Measurements from ENCODE around the gene SLIT3.

Gene SLIT3

DNA sequence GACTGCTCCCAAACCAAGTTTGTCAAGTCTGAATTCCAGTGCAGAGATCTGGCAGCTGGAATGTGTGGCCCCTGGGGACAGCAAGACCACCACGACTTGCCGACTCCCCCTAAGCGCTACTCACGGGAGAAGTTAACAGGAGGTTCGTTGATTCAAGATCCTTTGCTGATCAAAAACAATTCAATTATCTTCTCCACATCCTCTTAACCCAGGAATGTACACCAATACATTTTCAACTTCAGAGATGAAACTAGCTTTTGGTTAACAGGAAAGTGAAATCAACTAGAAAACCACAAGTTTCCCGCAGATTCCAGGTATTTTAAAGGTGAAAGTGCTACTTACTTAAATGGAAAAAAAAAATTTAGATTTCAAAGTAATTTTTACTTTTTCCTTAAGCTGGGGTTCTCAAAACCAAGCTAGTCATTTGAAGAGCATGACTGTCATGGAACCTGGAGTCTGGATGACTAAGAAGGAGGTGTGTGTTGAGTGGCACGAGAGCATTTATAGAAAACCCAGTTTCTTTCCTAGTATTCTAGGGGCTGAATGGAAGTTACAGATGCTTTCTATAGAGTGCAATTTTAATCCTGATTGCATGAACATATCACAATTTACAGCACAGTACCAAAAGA, 464.2 kb downstream of the SLIT3 start:
- Histone ChIP-seq H3K79me2 (no peaks in the 10 kb centered on the region), H3K9me3 (ENCODE audit: control insufficient read depth, low read length) (no peaks in the 10 kb centered on the region), H3K4me3 (ENCODE audit: low read depth, low read length) (no peak overlapping the region), H3K4me2 (ENCODE audit: low read length) (no peak overlapping the region), H3K36me3 (ENCODE audit: control insufficient read depth, insufficient read depth, low read length) (no peaks in the 10 kb centered on the region), H3K4me1 (no peaks in the 10 kb centered on the region), H3K27me3 (ENCODE audit: control insufficient read depth, insufficient read depth, low read length) (no peaks in the 10 kb centered on the region), H2AFZ (no peak overlapping the region), H3K27ac (no peak overlapping the region), H3K9ac (no peak overlapping the region)
- TF ChIP-seq, protein P1, sequence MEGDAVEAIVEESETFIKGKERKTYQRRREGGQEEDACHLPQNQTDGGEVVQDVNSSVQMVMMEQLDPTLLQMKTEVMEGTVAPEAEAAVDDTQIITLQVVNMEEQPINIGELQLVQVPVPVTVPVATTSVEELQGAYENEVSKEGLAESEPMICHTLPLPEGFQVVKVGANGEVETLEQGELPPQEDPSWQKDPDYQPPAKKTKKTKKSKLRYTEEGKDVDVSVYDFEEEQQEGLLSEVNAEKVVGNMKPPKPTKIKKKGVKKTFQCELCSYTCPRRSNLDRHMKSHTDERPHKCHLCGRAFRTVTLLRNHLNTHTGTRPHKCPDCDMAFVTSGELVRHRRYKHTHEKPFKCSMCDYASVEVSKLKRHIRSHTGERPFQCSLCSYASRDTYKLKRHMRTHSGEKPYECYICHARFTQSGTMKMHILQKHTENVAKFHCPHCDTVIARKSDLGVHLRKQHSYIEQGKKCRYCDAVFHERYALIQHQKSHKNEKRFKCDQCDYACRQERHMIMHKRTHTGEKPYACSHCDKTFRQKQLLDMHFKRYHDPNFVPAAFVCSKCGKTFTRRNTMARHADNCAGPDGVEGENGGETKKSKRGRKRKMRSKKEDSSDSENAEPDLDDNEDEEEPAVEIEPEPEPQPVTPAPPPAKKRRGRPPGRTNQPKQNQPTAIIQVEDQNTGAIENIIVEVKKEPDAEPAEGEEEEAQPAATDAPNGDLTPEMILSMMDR (IDR thresholded peaks at IDR 0.05), result no peak

GRCh38 chr5:168833936-168834335, 467.0 kb downstream of the SLIT3 start:
- H3K9ac ChIP-seq, result no peak overlapping the region
- no peaks in the 10 kb centered on the region for H3K9me3 ChIP-seq (ENCODE audit: control insufficient read depth, low read length)
- TF ChIP-seq, protein P1 (IDR thresholded peaks at IDR 0.05), result no peak
- H3K4me1 ChIP-seq, result no peaks in the 10 kb centered on the region
- H3K4me2 ChIP-seq (ENCODE audit: low read length), result no peak overlapping the region
- no peak overlapping the region for H3K27ac ChIP-seq
- no peaks in the 10 kb centered on the region for H3K36me3 ChIP-seq (ENCODE audit: control insufficient read depth, insufficient read depth, low read length)
- H3K79me2 ChIP-seq, result no peaks in the 10 kb centered on the region
- H2AFZ ChIP-seq, result no peak overlapping the region
- H3K27me3 ChIP-seq (ENCODE audit: control insufficient read depth, insufficient read depth, low read length), result no peaks in the 10 kb centered on the region
- no peak overlapping the region for H3K4me3 ChIP-seq (ENCODE audit: low read depth, low read length)

DNA sequence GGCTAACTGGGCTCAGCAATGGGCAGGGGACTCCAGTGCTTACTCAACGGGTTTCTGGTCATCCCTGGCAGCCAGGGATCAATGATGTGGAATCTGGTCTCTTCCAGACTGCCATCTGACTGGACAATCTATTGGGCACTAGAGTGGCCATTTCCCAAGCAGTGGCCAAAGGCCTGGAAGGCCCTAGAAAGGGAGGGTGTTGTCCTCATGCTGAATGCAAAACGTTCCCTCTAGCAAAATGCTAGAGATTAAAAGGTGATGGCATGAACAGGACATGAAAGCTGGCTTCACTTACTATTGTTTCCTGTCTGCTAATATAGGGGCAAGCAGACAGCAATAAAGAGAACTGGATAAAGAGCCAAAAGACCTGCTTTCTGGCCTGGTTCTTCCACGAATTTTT, 467.6 kb downstream of the SLIT3 start:
- TF ChIP-seq, protein P1 (IDR thresholded peaks at IDR 0.05), result no peak
- Histone ChIP-seq H2AFZ (no peak overlapping the region), H3K27ac (no peak overlapping the region), H3K9me3 (ENCODE audit: control insufficient read depth, low read length) (no peaks in the 10 kb centered on the region), H3K9ac (no peak overlapping the region), H3K4me2 (ENCODE audit: low read length) (no peak overlapping the region), H3K4me3 (ENCODE audit: low read depth, low read length) (no peak overlapping the region), H3K36me3 (ENCODE audit: control insufficient read depth, insufficient read depth, low read length) (no peaks in the 10 kb centered on the region), H3K27me3 (ENCODE audit: control insufficient read depth, insufficient read depth, low read length) (no peaks in the 10 kb centered on the region), H3K4me1 (no peaks in the 10 kb centered on the region), H3K79me2 (no peaks in the 10 kb centered on the region)

- no peak overlapping the region for H3K9ac ChIP-seq
- H3K27ac ChIP-seq, result no peak overlapping the region
- no peak overlapping the region for H3K4me2 ChIP-seq (ENCODE audit: low read length)
- no peaks in the 10 kb centered on the region for H3K79me2 ChIP-seq
- no peaks in the 10 kb centered on the region for H3K27me3 ChIP-seq (ENCODE audit: control insufficient read depth, insufficient read depth, low read length)
- H2AFZ ChIP-seq, result no peak overlapping the region
- H3K9me3 ChIP-seq (ENCODE audit: control insufficient read depth, low read length), result no peaks in the 10 kb centered on the region
- TF ChIP-seq, protein P1 (IDR thresholded peaks at IDR 0.05), result no peak
- H3K4me3 ChIP-seq (ENCODE audit: low read depth, low read length), result no peak overlapping the region
- no peaks in the 10 kb centered on the region for H3K36me3 ChIP-seq (ENCODE audit: control insufficient read depth, insufficient read depth, low read length)
- no peaks in the 10 kb centered on the region for H3K4me1 ChIP-seq
Measured at GRCh38 chr5:168832308-168832707, 468.6 kb downstream of the SLIT3 start.

- TF ChIP-seq, protein P1 (IDR thresholded peaks at IDR 0.05), result no peak
- no peaks in the 10 kb centered on the region for H3K36me3 ChIP-seq (ENCODE audit: control insufficient read depth, insufficient read depth, low read length)
- no peaks in the 10 kb centered on the region for H3K79me2 ChIP-seq
- H2AFZ ChIP-seq, result no peak overlapping the region
- H3K27me3 ChIP-seq (ENCODE audit: control insufficient read depth, insufficient read depth, low read length), result no peaks in the 10 kb centered on the region
- H3K4me1 ChIP-seq, result no peaks in the 10 kb centered on the region
- H3K4me2 ChIP-seq (ENCODE audit: low read length), result no peak overlapping the region
- no peak overlapping the region for H3K27ac ChIP-seq
- H3K4me3 ChIP-seq (ENCODE audit: low read depth, low read length), result no peak overlapping the region
- no peaks in the 10 kb centered on the region for H3K9me3 ChIP-seq (ENCODE audit: control insufficient read depth, low read length)
- H3K9ac ChIP-seq, result no peak overlapping the region
Measured at GRCh38 chr5:168831383-168831782, 469.6 kb downstream of the SLIT3 start.
